ENCODE data around the gene GLT8D1.

DNA sequence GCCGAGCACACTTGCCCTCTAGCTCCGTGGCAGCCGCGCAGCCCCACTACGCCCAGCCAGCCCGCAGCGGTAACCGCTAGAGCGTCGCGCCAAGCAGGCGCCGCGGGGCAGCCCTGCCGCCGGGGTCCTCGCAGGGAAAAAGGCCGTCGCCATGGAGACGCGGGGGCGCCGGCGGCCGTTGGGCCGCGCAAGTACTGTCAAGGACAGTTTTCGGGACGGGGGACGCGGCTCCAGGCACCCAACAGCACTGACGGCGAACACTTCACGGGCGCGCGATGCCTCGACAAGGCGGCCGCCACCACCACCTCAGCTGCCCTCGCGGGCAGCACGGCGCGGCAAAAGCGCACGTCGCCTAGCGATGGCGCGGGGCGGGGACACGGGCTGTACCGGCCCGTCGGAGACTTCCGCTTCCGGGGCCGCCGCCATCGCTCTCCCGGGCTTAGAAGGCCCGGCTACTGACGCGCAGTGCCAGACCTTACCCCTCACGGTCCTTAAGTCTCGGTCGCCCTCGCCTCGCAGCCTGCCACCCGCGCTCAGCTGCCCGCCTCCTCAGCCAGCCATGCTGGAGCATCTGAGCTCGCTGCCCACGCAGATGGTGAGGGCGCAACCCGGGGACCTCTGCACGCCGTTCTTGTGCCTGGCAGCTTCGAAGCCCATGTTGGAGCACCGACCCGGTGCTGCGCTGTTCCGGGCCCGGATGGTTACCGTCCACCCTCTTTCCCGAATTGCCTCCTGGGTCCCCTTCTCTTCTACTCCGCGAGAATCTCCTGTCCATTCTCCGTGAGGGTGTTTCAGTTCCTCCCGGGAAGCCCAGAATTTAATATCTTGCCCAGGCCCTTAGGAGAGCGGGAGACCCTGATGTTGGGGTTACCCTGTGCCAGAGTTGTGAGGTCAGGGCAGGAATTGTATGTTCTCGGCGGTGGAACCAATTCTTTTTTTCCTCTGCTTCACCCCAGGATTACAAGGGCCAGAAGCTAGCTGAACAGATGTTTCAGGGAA, at the start of gene GLT8D1, which contains the start of gene SPCS1:
- TF ChIP-seq, protein P1, sequence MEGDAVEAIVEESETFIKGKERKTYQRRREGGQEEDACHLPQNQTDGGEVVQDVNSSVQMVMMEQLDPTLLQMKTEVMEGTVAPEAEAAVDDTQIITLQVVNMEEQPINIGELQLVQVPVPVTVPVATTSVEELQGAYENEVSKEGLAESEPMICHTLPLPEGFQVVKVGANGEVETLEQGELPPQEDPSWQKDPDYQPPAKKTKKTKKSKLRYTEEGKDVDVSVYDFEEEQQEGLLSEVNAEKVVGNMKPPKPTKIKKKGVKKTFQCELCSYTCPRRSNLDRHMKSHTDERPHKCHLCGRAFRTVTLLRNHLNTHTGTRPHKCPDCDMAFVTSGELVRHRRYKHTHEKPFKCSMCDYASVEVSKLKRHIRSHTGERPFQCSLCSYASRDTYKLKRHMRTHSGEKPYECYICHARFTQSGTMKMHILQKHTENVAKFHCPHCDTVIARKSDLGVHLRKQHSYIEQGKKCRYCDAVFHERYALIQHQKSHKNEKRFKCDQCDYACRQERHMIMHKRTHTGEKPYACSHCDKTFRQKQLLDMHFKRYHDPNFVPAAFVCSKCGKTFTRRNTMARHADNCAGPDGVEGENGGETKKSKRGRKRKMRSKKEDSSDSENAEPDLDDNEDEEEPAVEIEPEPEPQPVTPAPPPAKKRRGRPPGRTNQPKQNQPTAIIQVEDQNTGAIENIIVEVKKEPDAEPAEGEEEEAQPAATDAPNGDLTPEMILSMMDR (IDR thresholded peaks at IDR 0.05; ENCODE audit: low read depth, low read length, missing input control), result no peak
- TF ChIP-seq RXRA (IDR thresholded peaks at IDR 0.05) (no peak), GABPA (IDR thresholded peaks at IDR 0.05 in 1 of 2, conservative IDR thresholded peaks at IDR 0.05 in 1 of 2) (peak; percentile 79 to 93), RAD21 (IDR thresholded peaks at IDR 0.05) (no peak), HNF4A (conservative IDR thresholded peaks at IDR 0.05) (no peak), YY1 (IDR thresholded peaks at IDR 0.05) (peak; percentile 95), EGR1 (IDR thresholded peaks at IDR 0.05; ENCODE audit: low read depth in 2 of 2) (no peak), TAF1 (conservative IDR thresholded peaks at IDR 0.05) (no peak), JUND (IDR thresholded peaks at IDR 0.05) (no peak), FOXA1 (IDR thresholded peaks at IDR 0.05) (no peak), NR2F2 (IDR thresholded peaks at IDR 0.05) (no peak)
- TF ChIP-seq, protein P2, sequence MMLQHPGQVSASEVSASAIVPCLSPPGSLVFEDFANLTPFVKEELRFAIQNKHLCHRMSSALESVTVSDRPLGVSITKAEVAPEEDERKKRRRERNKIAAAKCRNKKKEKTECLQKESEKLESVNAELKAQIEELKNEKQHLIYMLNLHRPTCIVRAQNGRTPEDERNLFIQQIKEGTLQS (IDR thresholded peaks at IDR 0.05), result no peak
- TF ChIP-seq, protein P3, sequence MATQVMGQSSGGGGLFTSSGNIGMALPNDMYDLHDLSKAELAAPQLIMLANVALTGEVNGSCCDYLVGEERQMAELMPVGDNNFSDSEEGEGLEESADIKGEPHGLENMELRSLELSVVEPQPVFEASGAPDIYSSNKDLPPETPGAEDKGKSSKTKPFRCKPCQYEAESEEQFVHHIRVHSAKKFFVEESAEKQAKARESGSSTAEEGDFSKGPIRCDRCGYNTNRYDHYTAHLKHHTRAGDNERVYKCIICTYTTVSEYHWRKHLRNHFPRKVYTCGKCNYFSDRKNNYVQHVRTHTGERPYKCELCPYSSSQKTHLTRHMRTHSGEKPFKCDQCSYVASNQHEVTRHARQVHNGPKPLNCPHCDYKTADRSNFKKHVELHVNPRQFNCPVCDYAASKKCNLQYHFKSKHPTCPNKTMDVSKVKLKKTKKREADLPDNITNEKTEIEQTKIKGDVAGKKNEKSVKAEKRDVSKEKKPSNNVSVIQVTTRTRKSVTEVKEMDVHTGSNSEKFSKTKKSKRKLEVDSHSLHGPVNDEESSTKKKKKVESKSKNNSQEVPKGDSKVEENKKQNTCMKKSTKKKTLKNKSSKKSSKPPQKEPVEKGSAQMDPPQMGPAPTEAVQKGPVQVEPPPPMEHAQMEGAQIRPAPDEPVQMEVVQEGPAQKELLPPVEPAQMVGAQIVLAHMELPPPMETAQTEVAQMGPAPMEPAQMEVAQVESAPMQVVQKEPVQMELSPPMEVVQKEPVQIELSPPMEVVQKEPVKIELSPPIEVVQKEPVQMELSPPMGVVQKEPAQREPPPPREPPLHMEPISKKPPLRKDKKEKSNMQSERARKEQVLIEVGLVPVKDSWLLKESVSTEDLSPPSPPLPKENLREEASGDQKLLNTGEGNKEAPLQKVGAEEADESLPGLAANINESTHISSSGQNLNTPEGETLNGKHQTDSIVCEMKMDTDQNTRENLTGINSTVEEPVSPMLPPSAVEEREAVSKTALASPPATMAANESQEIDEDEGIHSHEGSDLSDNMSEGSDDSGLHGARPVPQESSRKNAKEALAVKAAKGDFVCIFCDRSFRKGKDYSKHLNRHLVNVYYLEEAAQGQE (IDR thresholded peaks at IDR 0.05), result peak; percentile 33
- TF ChIP-seq, protein P4, sequence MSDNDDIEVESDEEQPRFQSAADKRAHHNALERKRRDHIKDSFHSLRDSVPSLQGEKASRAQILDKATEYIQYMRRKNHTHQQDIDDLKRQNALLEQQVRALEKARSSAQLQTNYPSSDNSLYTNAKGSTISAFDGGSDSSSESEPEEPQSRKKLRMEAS (IDR thresholded peaks at IDR 0.05), result no peak

All from liver (tissue), 3 donors.